ENCODE data around the gene TERT.
A peak's percentile ranks its signal among the peaks of the same experiment; 100 is the strongest.

Gene TERT

DNA sequence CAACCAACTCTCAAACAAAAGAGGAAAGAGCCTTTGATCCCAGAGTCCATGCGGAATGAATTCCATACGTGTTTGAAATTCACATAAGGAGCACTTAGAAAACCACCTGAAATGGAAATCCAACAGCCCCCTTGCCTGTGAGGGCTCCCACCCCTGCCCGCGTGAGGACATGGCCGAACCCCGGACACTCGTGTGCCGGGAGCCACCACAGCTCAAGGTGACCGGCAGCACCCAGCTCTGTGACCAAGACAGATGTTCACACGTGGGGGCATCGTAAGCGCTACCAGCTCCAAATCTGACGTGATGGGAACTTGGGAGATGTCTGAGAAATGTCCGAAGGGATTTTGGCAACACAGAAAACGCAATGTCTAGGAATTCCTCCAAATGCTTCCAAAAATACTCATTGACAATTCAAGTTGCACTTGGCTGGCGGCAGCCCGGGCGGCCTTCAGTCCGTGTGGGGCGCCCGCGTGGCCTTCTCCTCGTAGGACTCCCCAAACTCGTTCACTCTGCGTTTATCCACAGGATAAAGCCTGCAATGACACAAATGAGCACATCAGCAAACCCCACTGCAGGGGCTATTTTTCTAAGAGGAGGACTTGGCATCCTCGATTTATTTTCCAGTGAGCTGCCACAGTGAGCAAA is 23.2 kb upstream of the TERT start:
- DNase-seq: no peak

DNA sequence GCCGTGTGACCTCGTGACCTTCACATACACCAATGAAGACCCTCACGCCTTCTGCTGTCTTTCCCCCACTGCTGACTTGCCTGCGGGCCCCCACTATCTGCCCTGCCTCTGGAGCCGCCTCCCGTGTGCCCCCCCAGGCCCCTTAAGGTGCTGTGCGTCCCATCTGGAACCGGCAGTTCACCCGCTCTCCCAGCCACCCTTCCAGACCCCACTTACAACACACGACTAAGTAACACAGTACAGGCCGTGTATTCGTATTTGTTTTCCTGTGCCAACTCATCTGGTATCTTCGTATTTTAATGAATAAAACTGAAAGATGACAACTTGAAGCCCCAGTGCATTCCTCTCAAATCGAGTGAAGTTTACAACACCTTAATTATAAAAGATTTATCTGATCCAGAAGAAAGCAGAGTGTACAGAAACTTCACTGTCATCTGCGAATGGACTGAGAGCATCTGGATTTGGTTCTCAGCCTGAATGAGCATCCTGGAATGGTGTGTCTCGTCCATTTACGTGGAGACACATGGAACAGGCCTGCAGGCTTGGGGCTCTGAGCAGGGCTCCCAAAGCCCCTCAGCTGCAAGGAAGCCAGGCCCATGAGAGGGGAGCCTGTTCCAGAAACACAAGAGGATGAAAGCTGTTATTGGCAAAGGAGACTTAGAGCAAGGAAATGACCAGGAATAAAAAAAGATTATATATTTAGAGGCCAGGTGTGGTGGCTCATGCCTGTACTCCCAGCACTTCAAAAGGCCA is 21.9 kb upstream of the TERT start:
- no peak for DNase-seq

- DNase-seq: peak; percentile 75
Observed at GRCh38 chr5:1315709-1316587, 21.1 kb upstream of the TERT start.

- DNase-seq: no peak
Observed at GRCh38 chr5:1315018-1315708, 20.3 kb upstream of the TERT start.

GRCh38 chr5:1314564-1314982 is 19.7 kb upstream of the TERT start:
- no peak for DNase-seq

DNA sequence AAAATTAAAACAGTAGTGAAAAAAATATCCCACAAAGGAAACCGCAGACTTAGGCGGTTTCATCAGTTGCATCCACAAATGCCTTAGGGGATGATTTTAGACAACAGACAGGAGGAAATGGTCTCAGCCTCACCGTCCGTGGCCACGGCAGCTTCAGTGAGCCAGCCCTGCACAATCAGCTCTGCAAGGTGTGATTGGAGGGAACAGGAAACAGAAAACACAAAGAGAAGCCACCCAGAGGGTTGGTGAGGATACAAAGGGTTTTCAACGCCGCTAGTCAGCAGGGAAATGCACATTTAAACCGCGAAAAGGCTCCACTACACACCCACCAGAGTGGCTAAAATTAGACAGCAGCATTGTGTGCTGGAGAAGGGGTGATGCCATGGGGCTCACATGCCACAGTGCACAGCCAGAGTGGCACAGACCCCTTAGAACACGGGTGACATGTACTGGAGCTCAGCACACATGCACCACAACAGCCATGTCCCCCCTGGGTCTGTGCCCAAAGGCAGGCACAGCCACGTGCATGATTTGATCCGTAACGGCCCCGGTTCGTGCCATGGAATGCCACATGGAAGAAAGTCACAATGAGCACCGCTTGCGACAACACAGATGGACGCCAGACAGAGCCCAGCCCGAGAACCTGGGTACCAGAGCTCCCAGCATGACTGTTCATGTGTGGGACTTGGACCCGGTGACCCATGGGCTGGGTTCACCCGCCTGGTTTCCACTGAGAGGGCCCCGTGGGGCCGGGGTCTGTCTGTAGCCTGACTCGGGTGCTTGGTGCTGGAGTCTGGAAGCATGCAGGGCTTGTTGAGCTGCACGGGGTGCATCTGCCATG is 18.3 kb upstream of the TERT start:
- peak; percentile 69 for DNase-seq

DNA sequence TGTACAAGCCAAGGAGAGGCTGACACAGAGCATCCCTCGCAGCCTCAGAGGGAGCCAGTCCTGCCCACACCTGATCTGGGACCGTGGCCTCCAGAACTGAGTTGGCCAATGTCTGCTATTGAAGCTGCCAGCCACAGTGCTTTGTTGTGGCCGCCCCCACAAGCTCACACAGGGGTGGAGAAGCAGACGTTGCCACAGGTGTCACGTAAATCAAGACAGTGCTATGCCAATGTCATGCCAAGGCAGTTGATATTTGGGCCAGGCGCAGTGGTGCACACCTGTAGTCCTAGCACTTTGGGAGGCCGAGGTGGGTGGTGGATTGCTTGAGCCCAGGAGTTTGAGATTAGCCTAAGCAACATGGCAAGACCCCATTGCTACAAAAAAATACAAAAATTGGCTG is 17.3 kb upstream of the TERT start:
- peak; percentile 66 for DNase-seq

DNA sequence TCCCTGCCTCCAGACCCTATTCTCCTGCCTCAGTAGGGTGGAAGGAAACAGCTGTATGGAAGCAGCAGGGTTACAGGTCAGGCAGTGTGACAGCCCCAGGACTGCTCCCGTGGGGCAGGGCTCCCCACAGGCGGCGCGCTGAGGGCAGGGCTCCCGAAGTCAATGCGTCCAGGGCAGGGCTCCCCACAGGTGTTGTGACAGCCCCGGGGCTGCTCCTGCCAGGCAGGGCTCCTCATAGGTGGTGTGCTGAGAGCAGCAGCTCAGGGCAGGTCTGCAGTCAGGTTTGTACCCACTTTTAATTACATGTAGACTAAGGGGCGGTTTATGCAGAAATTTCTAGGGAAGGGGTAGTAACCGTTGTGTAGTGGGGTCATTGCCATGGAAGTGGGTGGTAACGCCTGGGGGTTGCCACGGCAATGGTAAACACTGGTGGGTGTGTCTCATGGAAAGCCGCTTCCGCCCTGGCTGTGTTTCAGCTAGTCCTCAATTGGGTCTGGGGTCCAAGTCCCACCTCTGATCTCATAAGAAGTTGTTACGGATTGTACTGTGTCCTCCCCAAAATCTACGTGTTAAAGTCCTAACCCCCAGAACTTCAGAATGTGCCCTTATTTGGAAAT is 16.7 kb upstream of the TERT start:
- DNase-seq: no peak

GRCh38 chr5:1310118-1310517 is 15.2 kb upstream of the TERT start:
- DNase-seq: no peak

DNA sequence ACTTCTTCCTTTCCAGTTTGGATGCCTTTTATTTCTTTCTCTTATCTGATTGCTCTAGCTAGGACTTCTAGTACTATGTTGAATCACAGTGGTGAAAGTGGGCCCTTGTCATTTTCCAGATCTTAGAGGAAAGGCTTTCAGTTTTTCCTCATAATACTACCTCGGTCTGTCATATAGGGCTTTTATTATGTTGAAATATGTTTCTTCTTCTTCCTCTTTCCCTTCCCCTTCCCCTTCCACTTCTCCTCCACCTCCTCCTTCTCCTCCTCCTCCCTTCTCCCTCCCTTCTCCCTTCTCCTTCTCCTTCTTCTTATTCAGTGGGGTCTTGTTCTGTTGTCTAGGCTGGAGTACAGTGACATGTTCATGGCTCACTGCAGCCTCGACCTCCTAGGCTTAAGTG is 9.2 kb upstream of the TERT start:
- DNase-seq: no peak

- no peak for DNase-seq
Observed at GRCh38 chr5:1302258-1302657, 7.4 kb upstream of the TERT start.

- DNase-seq: no peak
Observed at GRCh38 chr5:1300581-1301083, 5.8 kb upstream of the TERT start.

DNA sequence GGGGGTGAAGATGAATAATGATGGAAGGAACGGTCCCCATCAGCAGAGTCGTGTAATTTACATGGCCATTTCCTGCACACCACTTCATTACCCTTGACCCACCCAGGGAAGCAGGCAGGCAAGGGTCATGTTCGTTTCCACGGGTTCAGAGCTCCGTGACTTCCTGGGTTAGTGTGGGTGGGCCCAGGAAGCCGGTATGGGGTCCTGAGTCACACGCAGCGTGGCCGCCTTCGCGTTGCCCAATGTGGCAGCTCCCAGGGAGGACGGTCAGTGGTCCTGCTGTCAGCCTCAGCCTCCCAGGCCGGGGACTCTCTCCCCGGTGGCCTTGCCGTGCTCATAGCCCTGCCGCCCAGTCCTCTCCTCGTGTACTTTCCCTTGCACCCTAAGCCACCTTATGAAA is 5.1 kb upstream of the TERT start:
- no peak for DNase-seq

DNA sequence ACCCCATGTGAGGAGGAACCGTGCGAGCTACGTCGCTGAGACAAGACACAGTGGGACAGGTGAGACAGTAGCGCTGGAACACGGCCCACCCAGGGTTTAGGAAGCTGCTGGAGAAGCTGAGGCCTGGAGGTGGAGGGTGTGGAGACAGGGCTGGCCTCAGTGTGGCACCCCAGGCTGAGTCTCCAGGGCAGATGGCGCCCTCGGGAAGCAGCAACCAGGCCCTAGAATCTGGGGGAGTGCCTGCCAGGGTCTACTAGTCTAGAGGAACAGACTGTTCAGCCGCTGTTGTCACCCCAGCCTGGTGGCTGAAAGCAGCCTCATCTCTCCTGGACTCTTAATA is 4.6 kb upstream of the TERT start:
- no peak for DNase-seq

DNA sequence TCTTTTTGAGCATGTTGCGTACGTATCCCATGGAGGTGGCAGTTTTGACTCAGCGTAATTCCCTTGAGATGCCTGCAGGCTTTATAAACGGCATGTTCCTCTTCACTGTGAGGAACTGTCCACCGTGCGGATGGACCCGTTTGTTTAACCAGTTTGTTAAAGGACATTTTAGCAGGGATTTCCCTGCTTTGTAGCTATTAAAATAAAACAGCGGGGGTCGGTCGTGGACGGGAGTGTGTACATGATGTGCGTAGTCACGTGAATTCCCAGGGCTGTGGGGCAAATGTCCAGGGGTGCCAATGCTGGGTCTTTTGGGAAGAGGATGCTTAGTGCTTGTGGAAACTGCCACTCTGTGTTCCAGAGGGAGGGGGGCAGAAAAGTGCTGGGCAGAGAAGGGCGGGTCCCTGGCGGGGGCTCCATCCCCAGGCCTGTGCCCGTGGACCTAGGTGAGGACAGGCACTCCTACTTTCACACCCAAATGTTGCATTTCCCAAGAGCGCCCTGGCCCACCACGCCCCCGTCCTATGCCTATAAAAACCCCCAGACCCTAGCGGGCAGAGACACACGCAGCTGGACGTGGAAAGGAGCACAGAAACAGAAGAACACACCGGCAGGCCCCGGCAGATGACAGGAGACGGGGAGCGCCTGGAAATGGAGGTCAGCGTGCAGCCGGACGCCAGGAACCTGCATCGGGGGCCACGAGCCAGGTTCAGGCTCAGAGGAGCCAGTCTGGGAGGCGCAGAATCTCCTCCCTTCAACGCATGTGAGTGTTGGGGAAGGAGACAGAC is 4.0 kb upstream of the TERT start:
- no peak for DNase-seq

DNA sequence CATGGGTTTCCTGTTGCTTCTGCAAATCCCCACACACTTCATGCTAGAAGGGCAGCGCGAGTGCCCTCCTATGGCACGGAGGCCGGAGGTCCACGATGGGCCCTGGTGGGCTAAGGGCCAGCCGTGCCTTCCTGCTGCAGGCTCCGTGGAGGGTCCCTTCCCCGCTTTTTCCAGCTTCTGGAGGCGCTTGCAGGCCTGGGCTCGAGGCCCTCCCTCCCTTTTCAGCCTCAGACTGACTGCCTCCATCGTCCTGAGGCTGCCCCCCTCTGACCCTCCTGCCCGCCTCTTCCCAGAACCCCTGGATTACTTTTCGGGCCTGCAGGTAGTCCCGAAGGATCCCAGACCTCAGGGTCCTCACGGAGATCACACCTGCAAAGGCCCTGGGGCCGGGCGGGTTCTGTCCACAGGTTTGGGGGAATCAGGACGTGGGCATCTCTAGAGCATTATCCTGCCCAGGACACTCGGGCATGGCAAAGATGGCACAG is 3.2 kb upstream of the TERT start:
- no peak for DNase-seq

DNA sequence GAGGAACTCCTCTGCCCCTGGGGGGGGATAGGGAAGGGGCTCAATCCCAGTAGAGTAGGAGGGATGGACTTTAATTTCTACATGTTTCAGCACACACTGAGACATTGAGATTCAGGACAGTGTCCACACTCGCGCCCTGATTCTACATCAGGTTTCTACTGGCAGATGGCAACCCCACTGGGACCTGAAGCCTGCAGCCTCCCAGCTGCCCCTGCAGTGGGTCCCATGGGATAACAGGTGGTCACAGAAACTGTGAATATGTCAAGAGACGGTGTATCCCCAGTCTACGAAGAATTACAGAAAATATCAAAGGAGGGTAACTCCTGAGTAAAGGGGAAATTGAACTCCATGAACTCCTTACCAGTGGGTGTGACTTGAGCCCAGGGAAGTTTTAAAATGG is 2.4 kb upstream of the TERT start:
- DNase-seq: no peak

GRCh38 chr5:1295650-1296037 is 776 bp upstream of the TERT start:
- DNase-seq: no peak

DNA sequence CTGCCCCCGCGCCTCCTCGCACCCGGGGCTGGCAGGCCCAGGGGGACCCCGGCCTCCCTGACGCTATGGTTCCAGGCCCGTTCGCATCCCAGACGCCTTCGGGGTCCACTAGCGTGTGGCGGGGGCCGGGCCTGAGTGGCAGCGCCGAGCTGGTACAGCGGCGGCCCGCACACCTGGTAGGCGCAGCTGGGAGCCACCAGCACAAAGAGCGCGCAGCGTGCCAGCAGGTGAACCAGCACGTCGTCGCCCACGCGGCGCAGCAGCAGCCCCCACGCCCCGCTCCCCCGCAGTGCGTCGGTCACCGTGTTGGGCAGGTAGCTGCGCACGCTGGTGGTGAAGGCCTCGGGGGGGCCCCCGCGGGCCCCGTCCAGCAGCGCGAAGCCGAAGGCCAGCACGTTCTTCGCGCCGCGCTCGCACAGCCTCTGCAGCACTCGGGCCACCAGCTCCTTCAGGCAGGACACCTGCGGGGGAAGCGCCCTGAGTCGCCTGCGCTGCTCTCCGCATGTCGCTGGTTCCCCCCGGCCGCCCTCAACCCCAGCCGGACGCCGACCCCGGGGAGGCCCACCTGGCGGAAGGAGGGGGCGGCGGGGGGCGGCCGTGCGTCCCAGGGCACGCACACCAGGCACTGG is 548 bp downstream of the TERT start:
- DNase-seq: no peak

Data from CD4-positive, alpha-beta T cell treated with Interleukin-6 for 4 hours (primary cell).